SK-N-SH treated with all-trans-retinoic acid at 6 μM for 48 hours (cell line): Measurements from ENCODE around the gene NCAM1.

ENCODE experiments used
- ATAC-seq: fragments of 200-7000 bp; cut with Tn5 transposase; 3 replicates; pipeline ENCODE4 v1.9.1; 2020; ENCODE audit warnings: mild to moderate bottlenecking, moderate library complexity
- ARNTL ChIP-seq: fragments of 450-650 bp; formaldehyde crosslinking; IDR thresholded peaks from 2 replicates; pipeline ENCODE4 v1.5.0; 2020; ENCODE audit warnings: low read depth, mild to moderate bottlenecking, moderate library complexity, borderline replicate concordance
- BACH2 ChIP-seq: fragments of 250-450 bp; sonication (Bioruptor Pico); IDR thresholded peaks from 2 replicates; pipeline ENCODE4 v1.9.0; 2021; ENCODE audit warnings: mild to moderate bottlenecking, borderline replicate concordance
- CSDC2 ChIP-seq: fragments of 250-450 bp; sonication (Bioruptor Pico); IDR thresholded peaks from 2 replicates; pipeline ENCODE4 v1.5.0; 2020; ENCODE audit warnings: mild to moderate bottlenecking, moderate library complexity
- CSRNP3 ChIP-seq: fragments of 250-450 bp; sonication (Bioruptor Pico); IDR thresholded peaks from 2 replicates; pipeline ENCODE4 v1.5.1; 2021; ENCODE audit warnings: mild to moderate bottlenecking, moderate library complexity
- GLIS3 ChIP-seq: fragments of 250-450 bp; sonication (Bioruptor Pico); IDR thresholded peaks from 2 replicates; pipeline ENCODE4 v1.5.0; 2020; ENCODE audit warnings: mild to moderate bottlenecking, moderate library complexity
- ISL1 ChIP-seq: fragments of 250-450 bp; sonication (Bioruptor Pico); IDR thresholded peaks from 2 replicates; pipeline ENCODE4 v2.1.2; 2022; ENCODE audit warnings: mild to moderate bottlenecking, moderate library complexity
- OSR1 ChIP-seq: fragments of 250-450 bp; sonication (Bioruptor Pico); IDR thresholded peaks from 2 replicates; pipeline ENCODE4 v1.8.0; 2022; ENCODE audit warnings: moderate library complexity, mild to moderate bottlenecking, inconsistent platforms
- RARB ChIP-seq: fragments of 250-450 bp; sonication (Bioruptor Pico); IDR thresholded peaks from 2 replicates; pipeline ENCODE4 v1.8.0; 2021; ENCODE audit warnings: mild to moderate bottlenecking, moderate library complexity
- SNAI2 ChIP-seq: fragments of 250-450 bp; sonication (Bioruptor Pico); IDR thresholded peaks from 2 replicates; pipeline ENCODE4 v1.5.0; 2020; ENCODE audit warnings: mild to moderate bottlenecking, moderate library complexity
- TCF4 ChIP-seq: fragments of 250-450 bp; sonication (Bioruptor Pico); IDR thresholded peaks from 2 replicates; pipeline ENCODE4 v1.8.0; 2021; ENCODE audit warnings: mild to moderate bottlenecking, moderate library complexity, borderline replicate concordance
- TOX ChIP-seq: fragments of 250-450 bp; sonication (Bioruptor Pico); IDR thresholded peaks from 2 replicates; pipeline ENCODE4 v1.8.0; 2021; ENCODE audit warnings: mild to moderate bottlenecking, moderate library complexity, borderline replicate concordance
- ZC3H10 ChIP-seq: fragments of 250-450 bp; sonication (Bioruptor Pico); IDR thresholded peaks from 2 replicates; pipeline ENCODE4 v1.5.1; 2021; ENCODE audit warnings: mild to moderate bottlenecking, moderate library complexity
- ZFP3 ChIP-seq: fragments of 250-450 bp; sonication (Bioruptor Pico); IDR thresholded peaks from 2 replicates; pipeline ENCODE4 v1.5.0; 2020; ENCODE audit warnings: mild to moderate bottlenecking, moderate library complexity
- ZFP30 ChIP-seq: fragments of 450-650 bp; formaldehyde crosslinking; IDR thresholded peaks from 2 replicates; pipeline ENCODE4 v1.5.0; 2022; ENCODE audit warnings: mild to moderate bottlenecking, moderate library complexity
- ZNF565 ChIP-seq: fragments of 450-650 bp; formaldehyde crosslinking; conservative IDR thresholded peaks from 2 replicates; pipeline ENCODE4 v1.5.0; 2020; ENCODE audit warnings: low read depth, mild to moderate bottlenecking, moderate library complexity
- ZNF8 ChIP-seq: fragments of 450-650 bp; formaldehyde crosslinking; IDR thresholded peaks from 2 replicates; pipeline ENCODE4 v1.5.0; 2020; ENCODE audit warnings: mild to moderate bottlenecking, moderate library complexity
- TF ChIP-seq, protein P1 (sequence below): fragments of 250-450 bp; sonication (Bioruptor Pico); IDR thresholded peaks from 2 replicates; pipeline ENCODE4 v1.5.1; 2020; ENCODE audit warnings: low read depth, mild to moderate bottlenecking, moderate library complexity
- TF ChIP-seq, protein P2 (sequence below): fragments of 250-450 bp; sonication (Bioruptor Pico); IDR thresholded peaks from 2 replicates; pipeline ENCODE4 v1.8.0; 2021; ENCODE audit warnings: low read depth, mild to moderate bottlenecking, moderate library complexity, borderline replicate concordance

The NCAM1 gene

DNA sequence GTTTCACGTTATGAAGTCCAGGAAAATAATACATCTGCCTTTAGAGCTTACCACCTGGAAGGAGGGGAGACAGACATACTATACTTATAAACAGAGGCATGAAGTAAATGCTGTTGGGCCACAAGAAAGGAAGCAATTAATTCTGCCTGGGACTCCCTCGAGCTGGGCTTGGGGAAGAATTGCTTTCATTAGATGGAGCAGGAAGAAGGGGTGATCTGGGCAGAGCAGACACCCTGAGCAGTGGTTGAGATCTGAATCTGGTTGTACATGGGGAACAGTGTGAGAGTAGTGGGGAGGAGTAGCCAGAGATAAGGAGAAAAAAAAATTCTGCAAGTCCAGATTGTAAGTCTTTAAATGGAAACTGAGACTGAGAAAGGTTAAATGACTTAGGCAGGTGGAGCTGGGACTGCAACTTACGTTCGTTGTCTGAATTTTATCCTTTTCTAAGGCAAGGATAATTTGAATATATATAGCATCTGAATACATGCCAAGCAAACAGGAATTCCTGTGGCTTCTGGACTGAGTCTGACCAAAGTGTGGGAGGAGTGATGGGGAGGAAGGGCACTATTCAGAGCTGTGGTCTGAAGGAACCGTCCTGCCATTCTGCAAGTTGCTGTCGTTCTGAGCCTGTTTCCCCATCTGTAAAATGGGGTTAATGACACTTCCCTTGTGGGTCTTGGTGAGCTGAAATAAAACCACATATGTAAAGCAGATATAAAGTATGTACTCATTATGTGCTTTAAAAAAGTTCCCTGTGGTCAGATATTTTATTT is 7.9 kb downstream of the NCAM1 start:
- ATAC-seq, result peak; percentile 96
- TF ChIP-seq, protein P1, sequence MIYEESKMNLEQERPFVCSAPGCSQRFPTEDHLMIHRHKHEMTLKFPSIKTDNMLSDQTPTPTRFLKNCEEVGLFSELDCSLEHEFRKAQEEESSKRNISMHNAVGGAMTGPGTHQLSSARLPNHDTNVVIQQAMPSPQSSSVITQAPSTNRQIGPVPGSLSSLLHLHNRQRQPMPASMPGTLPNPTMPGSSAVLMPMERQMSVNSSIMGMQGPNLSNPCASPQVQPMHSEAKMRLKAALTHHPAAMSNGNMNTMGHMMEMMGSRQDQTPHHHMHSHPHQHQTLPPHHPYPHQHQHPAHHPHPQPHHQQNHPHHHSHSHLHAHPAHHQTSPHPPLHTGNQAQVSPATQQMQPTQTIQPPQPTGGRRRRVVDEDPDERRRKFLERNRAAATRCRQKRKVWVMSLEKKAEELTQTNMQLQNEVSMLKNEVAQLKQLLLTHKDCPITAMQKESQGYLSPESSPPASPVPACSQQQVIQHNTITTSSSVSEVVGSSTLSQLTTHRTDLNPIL (CRISPR knock-in tag), result no peak

- no peak for TF ChIP-seq ZNF8 (CRISPR knock-in tag)
- TF ChIP-seq GLIS3 (CRISPR knock-in tag), result no peak
- no peak for TF ChIP-seq BACH2 (CRISPR knock-in tag)
- TF ChIP-seq, protein P1 (CRISPR knock-in tag), result no peak
- no peak for TF ChIP-seq ZNF565 (CRISPR knock-in tag)
- no peak for TF ChIP-seq ZFP3 (CRISPR knock-in tag)
- no peak for TF ChIP-seq TOX (CRISPR knock-in tag)
- TF ChIP-seq CSRNP3 (CRISPR knock-in tag), result no peak
- TF ChIP-seq, protein P2, sequence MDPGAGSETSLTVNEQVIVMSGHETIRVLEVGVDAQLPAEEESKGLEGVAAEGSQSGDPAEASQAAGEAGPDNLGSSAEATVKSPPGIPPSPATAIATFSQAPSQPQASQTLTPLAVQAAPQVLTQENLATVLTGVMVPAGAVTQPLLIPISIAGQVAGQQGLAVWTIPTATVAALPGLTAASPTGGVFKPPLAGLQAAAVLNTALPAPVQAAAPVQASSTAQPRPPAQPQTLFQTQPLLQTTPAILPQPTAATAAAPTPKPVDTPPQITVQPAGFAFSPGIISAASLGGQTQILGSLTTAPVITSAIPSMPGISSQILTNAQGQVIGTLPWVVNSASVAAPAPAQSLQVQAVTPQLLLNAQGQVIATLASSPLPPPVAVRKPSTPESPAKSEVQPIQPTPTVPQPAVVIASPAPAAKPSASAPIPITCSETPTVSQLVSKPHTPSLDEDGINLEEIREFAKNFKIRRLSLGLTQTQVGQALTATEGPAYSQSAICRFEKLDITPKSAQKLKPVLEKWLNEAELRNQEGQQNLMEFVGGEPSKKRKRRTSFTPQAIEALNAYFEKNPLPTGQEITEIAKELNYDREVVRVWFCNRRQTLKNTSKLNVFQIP, result no peak
- no peak for TF ChIP-seq OSR1
- no peak for TF ChIP-seq ISL1 (CRISPR knock-in tag)
- ATAC-seq, result no peak
These were observed 10.0 kb downstream of the NCAM1 start for GRCh38 chr11:112971195-112971594.

DNA sequence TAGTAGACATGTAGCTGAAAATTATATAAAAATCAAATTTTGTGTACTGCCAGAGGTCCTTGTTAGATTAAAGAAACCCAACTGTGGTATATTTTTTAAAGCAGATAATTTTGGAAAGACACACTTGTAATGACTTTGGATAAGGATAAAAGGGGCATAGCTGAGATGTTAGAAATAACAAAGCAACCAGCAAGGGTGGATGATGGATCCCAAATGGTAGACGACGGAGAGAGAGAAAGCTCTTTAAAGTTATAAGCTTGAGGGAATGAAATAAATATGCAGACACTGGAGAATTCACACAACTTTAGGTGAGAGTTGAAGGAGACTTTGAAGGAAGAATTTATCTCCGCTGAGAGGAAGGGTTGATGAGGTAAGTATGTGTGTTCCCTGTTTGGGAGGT is 10.6 kb downstream of the NCAM1 start:
- no peak for ATAC-seq
- TF ChIP-seq, protein P1 (CRISPR knock-in tag), result no peak
- TF ChIP-seq ZNF565 (CRISPR knock-in tag), result no peak
- TF ChIP-seq, protein P2, result no peak
- TF ChIP-seq ARNTL (CRISPR knock-in tag), result no peak
- TF ChIP-seq TOX (CRISPR knock-in tag), result no peak
- no peak for TF ChIP-seq TCF4 (CRISPR knock-in tag)
- TF ChIP-seq OSR1, result no peak

- ATAC-seq, result no peak
These were observed 11.4 kb downstream of the NCAM1 start for GRCh38 chr11:112972399-112973145.

More at GRCh38 chr11:112972399-112973145, 11.4 kb downstream of the NCAM1 start:
- TF ChIP-seq ARNTL (CRISPR knock-in tag) (no peak), ZFP30 (no peak), ISL1 (CRISPR knock-in tag) (no peak), TCF4 (CRISPR knock-in tag) (no peak), GLIS3 (CRISPR knock-in tag) (no peak), CSDC2 (CRISPR knock-in tag) (no peak), OSR1 (no peak), ZNF565 (CRISPR knock-in tag) (no peak), RARB (no peak), ZC3H10 (no peak), ZNF8 (CRISPR knock-in tag) (no peak), ZFP3 (CRISPR knock-in tag) (no peak), SNAI2 (CRISPR knock-in tag) (no peak)
- TF ChIP-seq, protein P2, result no peak
- TF ChIP-seq, all 23 proteins: peak for 0
